T follicular helper cell (primary cell): ENCODE measurements around the gene PTPRF.

Source experiments
- DNase-seq: peaks from one replicate; pipeline ENCODE4 v3.0.0-alpha.2; 2020; ENCODE audit warnings: low read depth

Gene PTPRF

DNA sequence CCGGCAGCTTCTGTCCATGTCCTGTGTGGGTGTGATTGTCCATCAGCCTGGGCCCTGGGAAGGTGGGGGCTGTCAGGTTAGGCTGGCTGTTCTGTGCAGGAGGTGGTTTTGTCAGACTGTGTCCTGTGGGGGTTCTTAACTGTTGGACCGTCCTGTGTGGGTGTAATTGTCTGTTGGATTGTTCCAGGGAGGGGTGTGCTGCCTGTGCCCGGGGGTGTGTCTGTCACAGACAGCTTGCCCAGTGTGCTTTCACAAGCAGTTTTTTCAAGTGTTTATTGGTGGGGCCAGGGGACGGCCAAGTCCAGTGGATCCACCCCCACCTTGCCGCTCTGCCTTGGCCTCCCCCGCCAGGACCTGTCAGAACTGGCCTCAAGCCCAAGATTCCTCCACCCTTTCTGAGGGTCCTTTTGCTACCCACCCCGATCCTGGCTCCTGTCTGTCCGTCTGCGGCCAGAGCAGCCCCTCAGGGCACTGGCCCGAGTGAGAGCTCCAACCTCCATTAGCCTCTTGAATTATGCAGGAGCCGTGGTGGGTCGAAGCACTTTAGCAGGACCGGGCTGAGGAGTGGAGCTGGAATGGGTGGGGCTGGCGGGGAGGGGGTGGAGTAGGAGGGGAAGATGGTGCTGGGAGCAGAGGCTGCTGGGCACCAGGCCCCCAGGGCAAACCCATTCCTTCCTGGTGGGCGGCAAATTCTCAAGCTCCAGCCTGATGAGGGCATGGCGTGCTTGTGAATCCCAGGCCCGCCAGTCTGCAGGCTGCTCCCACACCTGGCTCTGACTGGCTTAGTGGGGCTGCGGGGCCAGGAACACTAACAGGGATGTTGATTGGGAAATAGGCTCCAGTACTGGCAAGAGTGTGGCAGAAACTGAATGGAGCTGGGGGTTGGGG lies 47.2 kb downstream of the PTPRF start:
- DNase-seq = no peak

DNA sequence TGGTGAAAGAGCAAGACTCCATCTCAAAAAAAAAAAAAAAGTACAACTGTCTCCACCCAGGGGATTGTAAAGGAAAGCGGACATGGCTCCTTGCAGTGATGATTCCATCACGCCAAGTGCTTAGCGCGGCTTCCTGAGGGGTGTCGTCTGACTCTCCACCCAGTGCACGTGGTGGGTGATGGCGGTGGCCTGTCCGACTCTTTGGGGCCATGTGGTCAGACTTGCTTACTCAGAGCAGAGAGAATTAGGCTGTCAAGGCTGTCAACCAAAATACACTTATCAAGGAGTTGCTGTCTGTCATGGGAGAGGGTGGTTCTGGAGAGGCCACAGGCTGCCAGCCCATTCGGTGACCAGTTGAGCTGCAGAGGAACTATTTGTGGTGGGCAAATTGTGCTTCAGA lies 49.4 kb downstream of the PTPRF start:
- DNase-seq = no peak

DNA sequence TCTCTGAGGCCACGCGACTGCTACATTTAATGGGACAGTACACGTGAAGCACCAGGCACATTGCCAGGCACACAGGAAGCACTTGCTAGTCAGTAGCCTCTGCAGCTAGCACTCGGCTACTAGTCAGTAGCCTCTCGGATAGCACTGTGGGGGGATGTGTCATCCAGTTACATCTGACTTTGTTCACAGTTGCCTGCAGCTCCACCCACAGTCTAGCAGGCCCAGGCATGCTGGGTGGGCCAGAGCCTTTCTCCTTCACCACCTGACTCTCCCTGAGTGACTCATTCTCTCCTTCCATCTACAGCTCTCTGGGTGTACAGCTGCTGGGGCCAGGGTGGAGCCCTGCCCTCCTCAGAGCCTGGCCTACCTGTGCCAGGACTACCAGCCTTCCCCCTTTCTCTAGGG lies 51.5 kb downstream of the PTPRF start:
- DNase-seq = no peak

DNA sequence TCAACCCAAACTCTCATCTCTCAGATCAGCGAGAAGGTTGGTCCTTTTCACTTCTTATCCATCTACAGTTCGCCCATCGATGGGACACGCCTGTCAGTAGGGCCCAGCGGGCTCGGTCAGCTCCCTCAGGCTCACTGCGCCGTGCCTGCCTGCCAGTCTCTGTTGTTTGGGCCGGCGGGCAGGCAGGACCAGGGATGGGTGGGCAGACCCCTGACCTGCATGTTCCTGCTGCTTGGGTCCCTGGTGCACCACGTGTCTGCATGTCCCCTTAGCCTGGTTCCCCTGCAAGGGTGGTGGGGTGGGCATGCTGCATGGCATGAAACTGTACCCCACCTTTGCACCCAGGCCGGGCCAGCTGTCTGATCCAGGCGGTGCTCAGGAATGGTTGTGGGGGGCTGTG lies 52.4 kb downstream of the PTPRF start:
- DNase-seq = no peak

DNA sequence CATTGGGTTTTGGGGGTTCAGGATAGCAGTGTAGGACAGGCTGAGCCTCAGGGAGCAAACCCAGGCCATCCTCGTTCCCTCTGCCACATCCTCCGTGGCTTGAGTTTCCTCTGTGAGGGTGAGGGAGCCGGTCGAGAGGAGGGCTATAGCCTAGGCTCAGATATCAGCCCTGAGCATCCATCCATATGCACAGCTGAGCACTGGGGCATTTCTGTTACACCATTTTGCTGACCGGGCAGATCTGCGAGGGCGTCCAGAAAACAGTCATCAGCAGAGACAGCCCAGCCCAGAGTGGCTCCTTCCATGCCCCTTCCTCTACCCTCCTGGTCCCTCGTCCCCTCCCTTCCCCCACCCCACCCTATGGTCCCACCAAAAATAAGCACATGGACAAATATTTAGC lies 53.5 kb downstream of the PTPRF start:
- no peak for DNase-seq

DNA sequence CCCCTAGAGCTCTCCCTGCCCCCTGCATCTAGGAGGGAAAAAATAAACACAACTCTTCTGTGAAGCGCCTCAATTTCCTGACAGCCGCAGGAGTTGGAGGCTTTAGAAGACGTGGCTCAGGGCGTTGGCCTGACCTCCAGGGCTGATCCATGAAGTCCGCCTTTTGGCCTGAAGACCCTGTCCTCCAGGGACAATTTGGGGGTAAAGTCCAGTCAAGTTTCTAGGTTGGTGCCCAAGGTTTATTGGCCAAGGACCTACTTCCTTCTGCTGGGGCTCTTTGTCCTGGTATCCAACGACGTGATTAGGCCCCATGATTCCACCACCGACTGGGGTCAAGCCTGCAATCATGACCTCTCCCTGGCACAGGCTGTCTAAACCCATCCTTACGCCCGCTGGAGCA lies 54.9 kb downstream of the PTPRF start:
- DNase-seq = no peak

DNA sequence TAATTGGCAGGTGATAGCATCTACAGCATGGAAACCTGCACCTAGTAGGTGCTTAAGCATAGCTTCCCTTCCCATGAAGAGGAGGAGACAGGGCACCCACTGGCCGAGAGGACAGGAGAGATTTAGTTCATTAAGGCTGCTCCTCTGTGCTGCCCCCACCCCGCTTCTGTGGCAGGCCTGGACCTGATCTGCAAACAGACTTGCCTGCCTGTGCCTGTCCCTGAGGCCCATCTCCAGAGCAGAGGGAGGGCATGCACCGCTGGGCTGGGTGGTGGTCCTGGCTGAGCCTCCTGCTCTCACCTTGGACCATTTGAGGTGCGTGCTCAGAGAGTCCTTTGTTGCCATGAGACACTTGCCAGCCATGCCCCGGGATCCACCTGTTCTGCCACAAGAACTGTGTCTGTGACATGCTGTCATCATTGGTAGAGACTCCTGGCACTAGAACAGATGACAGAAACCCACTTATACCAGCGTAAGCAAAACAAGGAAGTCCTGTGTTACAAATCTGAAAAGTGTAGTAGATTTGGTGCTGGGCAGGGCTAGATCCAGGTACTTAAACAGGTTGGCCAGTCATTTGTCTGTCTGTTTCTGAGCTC lies 55.6 kb downstream of the PTPRF start:
- DNase-seq = no peak

DNA sequence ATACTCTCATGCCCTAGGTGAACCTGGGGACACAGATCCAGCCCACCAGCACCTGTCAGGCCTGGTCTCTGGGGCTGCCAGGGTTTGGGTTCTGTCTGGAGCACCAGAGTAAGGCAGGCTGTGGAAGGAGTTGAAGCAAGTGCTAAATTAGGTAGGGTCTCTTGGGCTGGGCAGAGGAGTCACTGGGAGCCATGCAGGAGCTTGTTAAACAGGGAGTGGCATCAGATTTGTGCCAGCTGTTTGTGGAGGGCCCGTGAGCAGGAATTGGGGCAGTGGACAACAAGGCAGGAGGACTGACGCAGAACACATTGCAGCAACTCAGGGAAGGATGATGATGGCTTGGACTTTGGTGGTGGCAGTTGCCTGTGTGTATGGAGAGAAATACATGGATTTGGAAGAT lies 56.3 kb downstream of the PTPRF start:
- no peak for DNase-seq

DNA sequence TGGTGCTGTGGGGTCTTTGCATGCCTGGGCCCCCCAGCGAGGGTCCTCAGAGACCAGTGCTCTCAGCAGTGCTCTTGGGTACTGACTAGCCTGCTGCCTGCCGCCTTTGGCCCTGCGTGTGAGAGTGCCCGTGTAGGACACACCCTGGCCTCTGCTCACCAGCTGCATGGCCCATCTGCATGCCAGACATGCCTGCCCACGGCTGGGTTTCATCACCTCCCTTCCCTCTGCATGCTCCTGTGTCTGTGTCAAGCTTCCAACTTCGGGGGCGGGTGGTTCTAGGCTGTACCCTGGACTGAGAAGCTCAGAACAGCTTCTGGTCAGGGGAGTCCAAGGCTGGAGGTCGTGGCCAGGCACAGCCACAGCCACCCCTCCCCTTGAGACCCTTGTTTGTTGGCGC lies 56.9 kb downstream of the PTPRF start:
- no peak for DNase-seq

DNA sequence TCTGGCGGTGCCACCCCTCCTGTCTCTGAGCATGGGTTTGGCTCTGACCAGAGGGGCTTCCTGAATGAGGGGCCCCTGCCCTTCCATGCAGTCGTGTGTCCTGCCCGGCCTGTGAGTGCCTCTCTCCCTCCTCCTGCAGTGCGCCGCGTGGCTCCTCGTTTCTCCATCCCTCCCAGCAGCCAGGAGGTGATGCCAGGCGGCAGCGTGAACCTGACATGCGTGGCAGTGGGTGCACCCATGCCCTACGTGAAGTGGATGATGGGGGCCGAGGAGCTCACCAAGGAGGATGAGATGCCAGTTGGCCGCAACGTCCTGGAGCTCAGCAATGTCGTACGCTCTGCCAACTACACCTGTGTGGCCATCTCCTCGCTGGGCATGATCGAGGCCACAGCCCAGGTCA lies 57.9 kb downstream of the PTPRF start:
- no peak for DNase-seq

DNA sequence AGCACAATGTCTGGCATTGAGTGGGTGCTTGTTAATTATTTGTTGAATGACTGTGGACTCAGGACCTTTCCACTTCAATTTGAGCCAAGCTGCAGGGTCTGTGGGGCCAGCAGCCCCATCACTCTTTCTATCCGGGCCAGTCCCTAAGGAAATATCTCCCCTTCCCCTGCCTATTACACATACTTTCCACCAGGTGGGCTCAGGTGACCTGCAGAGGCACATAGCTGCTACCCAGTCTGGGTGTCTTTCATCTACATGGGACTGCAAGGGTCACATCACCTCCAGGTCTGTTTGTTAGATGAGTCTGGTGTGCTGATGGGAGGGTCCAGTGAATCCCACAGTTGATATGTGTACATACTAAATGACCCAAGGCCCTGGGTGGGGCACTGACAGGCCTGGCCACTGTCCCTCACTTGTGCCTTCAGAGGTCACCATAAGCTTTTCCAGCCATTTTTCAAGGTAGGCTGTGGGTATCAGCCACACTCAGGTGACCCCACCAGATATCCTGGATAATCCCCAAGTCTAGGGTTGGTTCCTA lies 59.8 kb downstream of the PTPRF start:
- DNase-seq = no peak

DNA sequence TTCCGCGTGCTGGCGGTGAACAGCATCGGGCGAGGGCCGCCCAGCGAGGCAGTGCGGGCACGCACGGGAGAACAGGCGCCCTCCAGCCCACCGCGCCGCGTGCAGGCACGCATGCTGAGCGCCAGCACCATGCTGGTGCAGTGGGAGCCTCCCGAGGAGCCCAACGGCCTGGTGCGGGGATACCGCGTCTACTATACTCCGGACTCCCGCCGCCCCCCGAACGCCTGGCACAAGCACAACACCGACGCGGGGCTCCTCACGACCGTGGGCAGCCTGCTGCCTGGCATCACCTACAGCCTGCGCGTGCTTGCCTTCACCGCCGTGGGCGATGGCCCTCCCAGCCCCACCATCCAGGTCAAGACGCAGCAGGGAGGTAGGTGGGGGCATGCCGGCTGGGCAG lies 60.5 kb downstream of the PTPRF start:
- no peak for DNase-seq

DNA sequence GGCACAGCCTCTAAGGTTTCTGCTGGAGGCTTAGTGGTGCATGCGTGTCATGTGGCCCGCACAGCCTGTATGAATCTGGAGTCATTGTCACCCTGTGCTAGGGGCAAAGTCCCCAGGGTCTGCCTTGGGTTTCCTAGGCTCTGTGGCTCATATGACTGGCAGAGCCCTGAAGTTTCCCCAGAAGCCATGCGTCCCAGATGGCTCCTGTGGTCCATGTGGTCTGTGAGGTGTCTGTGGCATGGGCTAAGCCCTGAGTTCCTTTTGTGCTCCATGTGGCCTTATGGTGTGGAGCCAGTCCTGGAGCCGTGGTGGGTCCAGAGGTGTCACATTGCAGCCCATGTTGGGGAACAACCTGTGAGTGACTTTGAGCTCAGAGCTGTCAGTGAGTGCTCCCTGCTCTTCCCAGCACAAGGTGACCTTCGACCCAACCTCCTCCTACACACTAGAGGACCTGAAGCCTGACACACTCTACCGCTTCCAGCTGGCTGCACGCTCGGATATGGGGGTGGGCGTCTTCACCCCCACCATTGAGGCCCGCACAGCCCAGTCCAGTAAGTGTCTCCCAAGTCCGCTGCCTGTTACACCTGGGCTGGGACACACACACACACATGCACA lies 61.5 kb downstream of the PTPRF start:
- DNase-seq = no peak

DNA sequence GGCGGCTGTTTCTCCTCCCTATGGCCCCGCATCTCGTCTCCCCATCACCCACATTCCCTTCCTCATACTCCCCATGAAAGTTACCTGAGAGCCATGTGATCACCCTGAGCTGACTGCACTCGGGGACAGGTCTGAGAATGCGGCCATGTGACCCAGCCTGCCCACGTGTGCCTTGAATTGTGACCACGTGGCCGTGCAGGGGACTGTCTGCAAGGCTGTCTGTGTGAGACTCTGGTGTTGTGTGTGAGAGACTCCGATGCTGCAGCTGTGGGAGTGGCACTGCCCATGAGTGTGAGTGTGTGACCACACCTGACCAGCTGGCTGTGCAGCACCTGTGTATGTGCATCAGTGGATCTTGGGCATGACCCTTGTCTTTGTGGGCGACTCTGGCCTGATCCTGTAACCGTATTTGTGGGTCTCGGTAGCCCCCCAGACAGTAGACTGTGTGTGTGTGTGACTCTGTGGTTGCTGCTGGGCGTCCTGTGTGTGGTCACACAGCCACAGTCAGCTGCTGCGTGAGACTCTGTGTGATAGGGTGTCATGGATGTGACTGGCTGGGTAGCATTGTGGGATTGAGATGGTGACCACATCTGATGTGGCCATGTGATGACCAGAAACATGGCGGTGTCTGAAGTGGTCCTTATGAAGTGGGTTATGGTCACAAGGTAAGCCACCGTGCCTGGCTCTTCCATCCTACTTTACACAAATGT lies 62.4 kb downstream of the PTPRF start:
- no peak for DNase-seq

DNA sequence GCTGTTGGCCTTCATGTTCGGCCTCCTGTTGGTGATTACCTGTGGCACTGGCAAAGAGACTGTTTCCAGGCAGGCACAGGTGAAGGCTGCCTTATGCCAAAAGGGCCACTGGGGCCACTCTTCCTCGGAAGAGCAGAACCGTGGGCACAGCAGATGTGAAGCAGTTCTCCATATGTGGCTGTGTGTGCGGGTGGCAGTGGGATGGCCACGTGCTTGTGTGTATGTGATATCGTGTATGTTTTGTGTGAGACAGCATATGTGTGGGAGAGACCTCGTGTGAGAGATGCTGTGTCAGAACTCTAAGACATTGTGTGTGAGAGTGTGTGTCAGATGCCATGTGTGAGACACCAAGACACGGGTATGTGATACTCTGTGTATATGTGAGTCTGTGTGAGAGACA lies 65.9 kb downstream of the PTPRF start:
- no peak for DNase-seq

DNA sequence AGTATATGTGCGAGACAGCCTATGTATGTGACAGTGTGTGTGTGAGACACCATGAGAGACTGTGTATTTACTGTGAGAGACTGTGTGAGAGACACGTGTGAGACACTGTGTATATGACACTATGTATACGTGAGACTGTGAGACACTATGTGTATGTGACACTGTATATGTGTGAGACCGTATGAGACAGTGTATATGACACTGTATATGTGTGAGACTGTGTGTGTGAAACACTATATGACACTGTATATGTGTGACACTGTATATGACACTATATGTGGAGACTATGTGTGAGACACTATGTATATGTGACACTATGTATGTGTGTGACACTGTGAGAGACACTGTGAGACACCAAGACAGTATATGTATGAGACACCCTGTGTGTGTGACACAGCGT lies 66.3 kb downstream of the PTPRF start:
- DNase-seq = no peak

DNA sequence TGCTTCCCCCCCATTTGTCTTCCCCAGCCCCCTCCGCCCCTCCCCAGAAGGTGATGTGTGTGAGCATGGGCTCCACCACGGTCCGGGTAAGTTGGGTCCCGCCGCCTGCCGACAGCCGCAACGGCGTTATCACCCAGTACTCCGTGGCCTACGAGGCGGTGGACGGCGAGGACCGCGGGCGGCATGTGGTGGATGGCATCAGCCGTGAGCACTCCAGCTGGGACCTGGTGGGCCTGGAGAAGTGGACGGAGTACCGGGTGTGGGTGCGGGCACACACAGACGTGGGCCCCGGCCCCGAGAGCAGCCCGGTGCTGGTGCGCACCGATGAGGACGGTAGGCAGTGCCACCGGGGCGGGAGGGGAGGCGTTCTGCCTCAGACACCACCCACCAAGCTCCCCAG lies 67.0 kb downstream of the PTPRF start:
- no peak for DNase-seq

DNA sequence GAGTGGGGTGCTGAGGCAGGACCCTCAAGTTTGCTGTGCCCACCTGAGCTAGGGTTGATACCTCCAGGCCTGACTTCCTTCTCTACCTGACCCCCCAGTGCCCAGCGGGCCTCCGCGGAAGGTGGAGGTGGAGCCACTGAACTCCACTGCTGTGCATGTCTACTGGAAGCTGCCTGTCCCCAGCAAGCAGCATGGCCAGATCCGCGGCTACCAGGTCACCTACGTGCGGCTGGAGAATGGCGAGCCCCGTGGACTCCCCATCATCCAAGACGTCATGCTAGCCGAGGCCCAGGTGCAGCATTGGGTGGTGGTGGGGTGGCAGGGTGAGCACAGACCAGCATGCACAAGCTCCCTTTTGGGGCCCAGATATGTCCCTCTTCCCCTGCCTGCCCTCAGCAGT lies 67.9 kb downstream of the PTPRF start:
- no peak for DNase-seq

DNA sequence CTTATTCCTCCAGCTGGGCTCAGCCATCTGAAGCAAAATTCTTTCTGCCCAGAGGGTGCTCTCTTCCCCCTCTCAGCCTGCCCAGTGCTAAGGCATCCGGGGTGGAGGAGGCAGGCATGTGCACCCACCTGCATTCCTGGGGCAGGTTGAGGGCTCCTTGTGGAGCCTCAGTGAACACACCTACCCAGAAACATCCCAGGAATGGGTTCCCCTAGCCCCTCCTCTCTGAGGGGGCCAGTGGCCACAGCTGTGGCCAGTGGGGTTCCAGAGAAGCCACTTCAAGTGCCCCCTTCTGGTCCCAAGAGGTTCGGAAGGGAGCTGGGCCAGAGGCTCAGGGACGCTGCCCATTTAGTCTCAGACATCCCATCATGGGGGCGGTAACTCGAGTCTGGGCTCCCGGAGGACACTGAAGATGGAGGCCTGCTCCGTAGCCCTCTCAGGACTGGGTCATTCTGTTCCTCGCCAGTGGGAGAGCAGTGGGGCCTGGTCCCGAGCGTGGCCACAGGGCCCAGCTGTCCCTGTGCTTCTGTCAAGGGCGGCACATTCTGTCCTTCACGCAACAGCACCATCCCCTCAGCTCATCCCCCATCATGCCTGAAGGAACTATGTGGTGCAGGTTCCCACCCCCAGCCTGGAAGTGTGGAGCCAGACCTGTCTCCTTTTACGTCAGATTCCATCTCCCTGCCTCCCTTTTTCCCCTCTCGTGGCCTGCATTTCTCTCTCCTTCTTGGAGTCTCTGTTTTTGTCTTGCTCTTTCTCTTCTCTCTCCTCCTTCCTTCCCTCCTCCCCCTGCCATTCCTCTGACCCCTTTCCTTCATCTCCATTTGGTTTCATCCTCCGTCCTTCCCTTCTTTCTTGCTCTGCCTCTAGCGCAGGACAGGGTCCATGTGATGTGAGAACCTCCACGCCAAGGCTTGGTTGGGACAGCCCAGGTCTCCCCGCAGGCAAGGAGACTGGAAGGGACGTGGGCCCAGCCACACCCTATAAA lies 69.6 kb downstream of the PTPRF start:
- no peak for DNase-seq

DNA sequence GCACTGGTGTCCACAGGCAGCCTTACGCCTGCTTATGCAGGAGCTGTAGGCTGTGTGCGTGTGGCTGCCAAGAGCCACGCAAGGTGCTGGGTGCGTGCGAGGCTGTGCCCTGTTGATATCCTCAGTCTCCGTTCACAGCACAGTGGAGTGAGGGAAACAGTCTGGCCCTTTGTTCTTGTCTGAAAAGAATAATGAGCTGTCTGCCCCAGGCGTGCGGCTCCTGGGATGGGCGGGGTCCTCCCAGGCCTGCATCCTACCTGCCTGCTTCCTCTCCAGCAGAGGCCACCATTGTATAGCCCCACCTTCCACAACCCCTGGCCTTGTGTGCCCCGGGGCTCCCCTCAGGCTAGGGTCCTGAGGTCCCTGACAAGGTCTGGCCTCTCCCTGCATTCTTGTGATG lies 72.3 kb downstream of the PTPRF start:
- DNase-seq = no peak

DNA sequence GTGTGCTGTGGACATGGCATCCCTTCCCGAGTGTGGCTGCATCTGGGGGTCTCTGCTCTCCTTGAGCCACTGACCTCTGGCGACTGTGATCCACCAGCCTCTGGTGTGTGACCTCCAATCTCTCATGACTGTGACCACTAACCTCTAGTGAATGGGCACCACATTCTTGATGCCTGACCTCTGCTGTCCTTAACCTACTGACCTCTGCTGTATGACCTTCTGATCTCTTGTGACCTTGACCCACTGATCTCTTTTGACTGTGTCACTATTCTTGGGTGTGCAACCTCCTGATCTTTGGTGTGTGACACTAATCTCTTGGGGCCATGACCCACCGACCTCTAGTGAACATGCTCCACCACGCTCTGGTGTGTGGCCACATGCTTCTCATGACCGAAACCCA lies 73.5 kb downstream of the PTPRF start:
- DNase-seq = no peak
